Right lobe of liver (tissue), 6 donors: Measurements from ENCODE around the gene SPRR1A. TPM values are rescaled to one million over a fixed set of nuclear protein-coding genes. Genes with fewer than 3 reads are reported as not detected.
A peak's percentile ranks its signal among the peaks of the same experiment; 100 is the strongest.
"Not testable (repeated sequence)": the region's sequence is repeated elsewhere in the genome, so short reads cannot be mapped to it uniquely, and the experiment has no call there.

Source experiments
- ATAC-seq, 4 donors: fragments of 200-7000 bp; cut with Tn5 transposase; one replicate each; pipeline ENCODE4 v1.9.1; 2020; ENCODE audit warnings: mild to moderate bottlenecking in 4 of 4, moderate library complexity in 4 of 4
- DNase-seq, 3 donors: peaks; one replicate each; pipeline ENCODE4 v3.0.0-alpha.2; 2020
- H3K27ac ChIP-seq, 3 donors: fragments of 200-600 bp; one replicate each; pipeline ENCODE4 v1.8.0; 2022
- H3K27me3 ChIP-seq, 2 donors: fragments of 200-600 bp; one replicate each; pipeline ENCODE4 v1.8.0; 2022
- H3K36me3 ChIP-seq, 4 donors: fragments of 200-600 bp; sonication (generic) in 1 of 4; one replicate each; pipeline versions ENCODE4 v1.5.1 to v1.8.0; 2017 to 2022; ENCODE audit warnings: control low read depth in 1 of 4
- H3K4me1 ChIP-seq, 4 donors: fragments of 200-600 bp; sonication (generic) in 1 of 4; one replicate each; pipeline versions ENCODE4 v1.5.1 to v1.8.0; 2017 to 2022; ENCODE audit warnings: control low read depth in 1 of 4
- H3K4me3 ChIP-seq, 3 donors: fragments of 200-600 bp; one replicate each; pipeline ENCODE4 v1.8.0; 2022
- H3K9me3 ChIP-seq, 4 donors: fragments of 200-600 bp; sonication (generic) in 1 of 4; one replicate each; pipeline versions ENCODE4 v1.5.1 to v1.8.0; 2017 to 2022; ENCODE audit warnings: control low read depth in 1 of 4
- CTCF ChIP-seq, 4 donors: fragments of 200-600 bp in 3 of 4; fragments of 450-650 bp in 1 of 4; IDR thresholded peaks; one replicate each; pipeline versions ENCODE4 v1.5.1 to v1.8.0; 2016 to 2022; ENCODE audit warnings: antibody characterized with exemption in 4 of 4, mild to moderate bottlenecking in 2 of 4
- POLR2A ChIP-seq: fragments of 450-650 bp; IDR thresholded peaks from one replicate; pipeline ENCODE4 v1.6.1; 2017; ENCODE audit warnings: antibody characterized with exemption, mild to moderate bottlenecking
- WGBS: methylation state at CpG from one replicate; pipeline ENCODE4 v1.1.6; 2018; ENCODE audit warnings: low coverage, low lambda C conversion rate; ENCODE audit not compliant: insufficient coverage; ENCODE audit errors: missing lambda C conversion rate; 5-methylcytosine and 5-hydroxymethylcytosine counted together
- intact Hi-C, 2 donors: fragments of 100-400 bp; cut with DNase I; formaldehyde crosslinking; loops; one replicate each; pipeline versions ENCODE4 v1.11.2 to v1.14.1; 2022
- total RNA-seq, 6 experiments: library from RNA; depleted of rRNA in 2 of 6; stranded (reverse); fragments of >200 nt in 2 of 6; fragmentation: NEBNext Ultra II Directional in 3 of 6; extraction: Animal tissue kit (Norgen Biotek cat#: 25700) in 3 of 6; gene quantifications; one replicate each; pipeline versions ENCODE4 v1.1.0 to v1.2.4, GENCODE V29; 2016 to 2023
- donor health status: DM: no; HTN: yes; CAD: no.
- donor health status: DM: no; HTN: no; CAD: no.
- donor health status: DM: no; HTN: no; CAD: no.
- donor health status: DM: no; HTN: yes; CAD: no.
- donor health status: DM: no; HTN: yes; CAD: no.

The SPRR1A gene
- total RNA-seq, 6 experiments from 2014 or later = not detected

- no peak for TF ChIP-seq CTCF (IDR thresholded peaks at IDR 0.05)
- no peak for TF ChIP-seq POLR2A
- WGBS = no CpG with 5 or more reads among the region's 1 CpG
- Histone ChIP-seq H3K9me3 (no peaks in the 10 kb centered on the region), H3K4me1 (no peaks in the 10 kb centered on the region), H3K4me3 (no peak overlapping the region), H3K27me3 (no peaks in the 10 kb centered on the region), H3K27ac (no peak overlapping the region), H3K36me3 (no peaks in the 10 kb centered on the region)
- no peak for ATAC-seq
- no peak for DNase-seq
- intact Hi-C loops = no loop called here
Observed at GRCh38 chr1:153000294-153000693, 16.4 kb downstream of the SPRR1A start.

GRCh38 chr1:153001382-153001781 lies 17.5 kb downstream of the SPRR1A start, which contains the start of gene SPRR3:
SPRR3 (plus strand) TSS chr1:153001749; CDS start chr1:153003021, 1,272 bp downstream.
- Histone ChIP-seq H3K27me3 (no peaks in the 10 kb centered on the region), H3K27ac (no peak within 1 kb of the TSS), H3K4me3 (no peak within 1 kb of the TSS), H3K9me3 (no peaks in the 10 kb centered on the region), H3K4me1 (no peaks in the 10 kb centered on the region), H3K36me3 (no peaks in the 10 kb centered on the region)
- TF ChIP-seq CTCF (IDR thresholded peaks at IDR 0.05) = no peak
- no peak for TF ChIP-seq POLR2A
- 55% methylated on average over 2 of the region's 2 CpGs for WGBS
- intact Hi-C loops = no loop called here
- peak in 1 of 4 donors; percentile 77 for ATAC-seq
- no peak for DNase-seq

GRCh38 chr1:153011235-153011758 lies 27.4 kb downstream of the SPRR1A start:
- 57% methylated on average over 7 of the region's 8 CpGs for WGBS
- H3K27ac ChIP-seq, DNase-seq, ATAC-seq, H3K36me3 ChIP-seq, H3K4me3 ChIP-seq, H3K27me3 ChIP-seq, H3K9me3 ChIP-seq, H3K4me1 ChIP-seq, intact Hi-C loops: not testable (repeated sequence)

GRCh38 chr1:153021829-153022228 lies 37.9 kb downstream of the SPRR1A start:
- intact Hi-C loops, H3K27ac ChIP-seq, H3K27me3 ChIP-seq, H3K36me3 ChIP-seq, ATAC-seq, H3K4me1 ChIP-seq, DNase-seq, H3K4me3 ChIP-seq, H3K9me3 ChIP-seq: not testable (repeated sequence)
- WGBS = 7% methylated on average over 2 of the region's 2 CpGs

- H3K9me3 ChIP-seq, H3K4me1 ChIP-seq, ATAC-seq, H3K36me3 ChIP-seq, DNase-seq, intact Hi-C loops, H3K4me3 ChIP-seq, H3K27me3 ChIP-seq, H3K27ac ChIP-seq: not testable (repeated sequence)
- WGBS = 64% methylated on average over 9 of the region's 9 CpGs
Observed at GRCh38 chr1:153022340-153022739, 38.5 kb downstream of the SPRR1A start.

- H3K36me3 ChIP-seq = no peaks in the 10 kb centered on the region
- no peaks in the 10 kb centered on the region for H3K4me1 ChIP-seq
- ATAC-seq = no peak
- intact Hi-C loops = no loop called here
- H3K4me3 ChIP-seq = no peak overlapping the region
- H3K9me3 ChIP-seq = no peaks in the 10 kb centered on the region
- DNase-seq = no peak
- no peak overlapping the region for H3K27ac ChIP-seq
- TF ChIP-seq CTCF (IDR thresholded peaks at IDR 0.05) = no peak
- no peak for TF ChIP-seq POLR2A
- 62% methylated on average over 5 of the region's 7 CpGs for WGBS
- no peaks in the 10 kb centered on the region for H3K27me3 ChIP-seq
Observed at GRCh38 chr1:153023109-153023508, 39.2 kb downstream of the SPRR1A start.
